IPS-18a (cell line): ENCODE results near the gene ASGR2.

Experiments used
- H3K27ac ChIP-seq: one replicate; pipeline ENCODE4 v1.5.1; 2013; ENCODE audit warnings: low read length
- H3K27me3 ChIP-seq: one replicate; pipeline ENCODE4 v1.6.1; 2013; ENCODE audit warnings: mild to moderate bottlenecking, low read length; ENCODE audit not compliant: control insufficient read depth, insufficient read depth
- H3K36me3 ChIP-seq: one replicate; pipeline ENCODE4 v1.6.1; 2013; ENCODE audit warnings: low read depth, low read length; ENCODE audit not compliant: control insufficient read depth
- H3K4me1 ChIP-seq: one replicate; pipeline ENCODE4 v1.6.1; 2013; ENCODE audit warnings: low read depth, low read length; ENCODE audit not compliant: control insufficient read depth
- H3K4me3 ChIP-seq: one replicate; pipeline ENCODE4 v1.5.1; 2013; ENCODE audit warnings: low read length
- H3K9ac ChIP-seq: one replicate; pipeline ENCODE4 v1.6.1; 2013; ENCODE audit warnings: mild to moderate bottlenecking, low read length, moderate library complexity
- H3K9me3 ChIP-seq: one replicate; pipeline ENCODE4 v1.6.1; 2013; ENCODE audit warnings: low read depth, low read length; ENCODE audit not compliant: control insufficient read depth

ASGR2 gene

GRCh38 chr17:7072406-7072805 lies 42.2 kb downstream of the ASGR2 start:
- H3K4me3 ChIP-seq, result no peak overlapping the region
- no peaks in the 10 kb centered on the region for H3K36me3 ChIP-seq
- H3K27ac ChIP-seq, result no peak overlapping the region

GRCh38 chr17:7070712-7071111 lies 43.9 kb downstream of the ASGR2 start:
- H3K27ac ChIP-seq, result no peak overlapping the region
- no peaks in the 10 kb centered on the region for H3K36me3 ChIP-seq
- H3K27me3 ChIP-seq, result no peaks in the 10 kb centered on the region
- no peaks in the 10 kb centered on the region for H3K9me3 ChIP-seq
- H3K9ac ChIP-seq, result no peak overlapping the region
- H3K4me1 ChIP-seq, result no peaks in the 10 kb centered on the region
- H3K4me3 ChIP-seq, result no peak overlapping the region

More at GRCh38 chr17:7072406-7072805, 42.2 kb downstream of the ASGR2 start:
- H3K4me1 ChIP-seq, result no peaks in the 10 kb centered on the region
- no peak overlapping the region for H3K9ac ChIP-seq
- no peaks in the 10 kb centered on the region for H3K9me3 ChIP-seq
- no peaks in the 10 kb centered on the region for H3K27me3 ChIP-seq

GRCh38 chr17:7068268-7068667 lies 46.4 kb downstream of the ASGR2 start:
- H3K4me1 ChIP-seq, result no peaks in the 10 kb centered on the region
- H3K9me3 ChIP-seq, result no peaks in the 10 kb centered on the region
- no peaks in the 10 kb centered on the region for H3K36me3 ChIP-seq
- H3K4me3 ChIP-seq, result no peak overlapping the region
- H3K27me3 ChIP-seq, result no peaks in the 10 kb centered on the region
- H3K27ac ChIP-seq, result no peak overlapping the region
- no peak overlapping the region for H3K9ac ChIP-seq

- Histone ChIP-seq H3K9ac (no peak overlapping the region), H3K9me3 (no peaks in the 10 kb centered on the region), H3K27ac (no peak overlapping the region), H3K36me3 (no peaks in the 10 kb centered on the region), H3K27me3 (no peaks in the 10 kb centered on the region), H3K4me3 (no peak overlapping the region), H3K4me1 (no peaks in the 10 kb centered on the region)
These were observed 47.4 kb downstream of the ASGR2 start for GRCh38 chr17:7067198-7067597.

- no peak overlapping the region for H3K27ac ChIP-seq
- H3K9ac ChIP-seq, result no peak overlapping the region
- H3K4me3 ChIP-seq, result no peak overlapping the region
- H3K36me3 ChIP-seq, result no peaks in the 10 kb centered on the region
- no peaks in the 10 kb centered on the region for H3K4me1 ChIP-seq
- no peaks in the 10 kb centered on the region for H3K9me3 ChIP-seq
- H3K27me3 ChIP-seq, result no peaks in the 10 kb centered on the region
These were observed 50.4 kb downstream of the ASGR2 start for GRCh38 chr17:7064261-7064660.

- no peaks in the 10 kb centered on the region for H3K36me3 ChIP-seq
- no peak overlapping the region for H3K9ac ChIP-seq
- H3K9me3 ChIP-seq, result no peaks in the 10 kb centered on the region
- no peak overlapping the region for H3K4me3 ChIP-seq
- no peaks in the 10 kb centered on the region for H3K27me3 ChIP-seq
- no peak overlapping the region for H3K27ac ChIP-seq
- no peaks in the 10 kb centered on the region for H3K4me1 ChIP-seq
These were observed 51.0 kb downstream of the ASGR2 start for GRCh38 chr17:7063518-7064094.

- Histone ChIP-seq H3K9me3 (no peaks in the 10 kb centered on the region), H3K36me3 (no peaks in the 10 kb centered on the region), H3K27ac (no peak overlapping the region), H3K4me3 (no peak overlapping the region), H3K9ac (no peak overlapping the region), H3K4me1 (no peaks in the 10 kb centered on the region), H3K27me3 (no peaks in the 10 kb centered on the region)
These were observed 54.3 kb downstream of the ASGR2 start for GRCh38 chr17:7060165-7060891.

- Histone ChIP-seq H3K4me3 (no peak overlapping the region), H3K36me3 (no peaks in the 10 kb centered on the region), H3K27ac (no peak overlapping the region), H3K9ac (no peak overlapping the region), H3K4me1 (no peaks in the 10 kb centered on the region), H3K27me3 (no peaks in the 10 kb centered on the region), H3K9me3 (no peaks in the 10 kb centered on the region)
These were observed 55.7 kb downstream of the ASGR2 start for GRCh38 chr17:7058831-7059447.

GRCh38 chr17:7056386-7056785 lies 58.2 kb downstream of the ASGR2 start:
- Histone ChIP-seq H3K4me1 (no peaks in the 10 kb centered on the region), H3K9me3 (no peaks in the 10 kb centered on the region), H3K27ac (no peak overlapping the region), H3K9ac (no peak overlapping the region), H3K27me3 (no peaks in the 10 kb centered on the region), H3K4me3 (no peak overlapping the region), H3K36me3 (no peaks in the 10 kb centered on the region)
